GM12875 (cell line): Measurements from ENCODE around the gene TOR1AIP1.
A peak's percentile ranks its signal among the peaks of the same experiment; 100 is the strongest.

Experiments used
- H3K4me3 ChIP-seq: one replicate; pipeline ENCODE4 v1.5.1; 2011; ENCODE audit warnings: low read depth, low read length, control low read depth
- CTCF ChIP-seq: IDR thresholded peaks from 2 replicates; pipeline ENCODE4 v1.5.1; 2011; ENCODE audit warnings: low read depth, mild to moderate bottlenecking, control low read depth, inconsistent platforms, low read length, moderate library complexity, borderline replicate concordance; ENCODE audit not compliant: insufficient read depth

The TOR1AIP1 gene

GRCh38 chr1:179857009-179857408, 25.1 kb upstream of the TOR1AIP1 start:
- H3K4me3 ChIP-seq = no peak overlapping the region
- TF ChIP-seq CTCF = no peak

- no peak for TF ChIP-seq CTCF
Observed at GRCh38 chr1:179860652-179861051, 21.4 kb upstream of the TOR1AIP1 start.

GRCh38 chr1:179865377-179865776, 16.7 kb upstream of the TOR1AIP1 start:
- no peak for TF ChIP-seq CTCF
- no peak overlapping the region for H3K4me3 ChIP-seq

More at GRCh38 chr1:179860652-179861051, 21.4 kb upstream of the TOR1AIP1 start:
- H3K4me3 ChIP-seq = no peak overlapping the region

- TF ChIP-seq CTCF = no peak
- H3K4me3 ChIP-seq = no peak overlapping the region
Observed at GRCh38 chr1:179866616-179867015, 15.5 kb upstream of the TOR1AIP1 start.

- no peak overlapping the region for H3K4me3 ChIP-seq
- peak; percentile 66 for TF ChIP-seq CTCF
Observed at GRCh38 chr1:179867493-179868330, 14.4 kb upstream of the TOR1AIP1 start.

GRCh38 chr1:179870870-179871269, 11.2 kb upstream of the TOR1AIP1 start:
- no peak overlapping the region for H3K4me3 ChIP-seq
- TF ChIP-seq CTCF = no peak

GRCh38 chr1:179871940-179872339, 10.1 kb upstream of the TOR1AIP1 start:
- no peak overlapping the region for H3K4me3 ChIP-seq
- no peak for TF ChIP-seq CTCF
